Measurements from ENCODE around the gene CEP250.

- TF ChIP-seq, protein P1, sequence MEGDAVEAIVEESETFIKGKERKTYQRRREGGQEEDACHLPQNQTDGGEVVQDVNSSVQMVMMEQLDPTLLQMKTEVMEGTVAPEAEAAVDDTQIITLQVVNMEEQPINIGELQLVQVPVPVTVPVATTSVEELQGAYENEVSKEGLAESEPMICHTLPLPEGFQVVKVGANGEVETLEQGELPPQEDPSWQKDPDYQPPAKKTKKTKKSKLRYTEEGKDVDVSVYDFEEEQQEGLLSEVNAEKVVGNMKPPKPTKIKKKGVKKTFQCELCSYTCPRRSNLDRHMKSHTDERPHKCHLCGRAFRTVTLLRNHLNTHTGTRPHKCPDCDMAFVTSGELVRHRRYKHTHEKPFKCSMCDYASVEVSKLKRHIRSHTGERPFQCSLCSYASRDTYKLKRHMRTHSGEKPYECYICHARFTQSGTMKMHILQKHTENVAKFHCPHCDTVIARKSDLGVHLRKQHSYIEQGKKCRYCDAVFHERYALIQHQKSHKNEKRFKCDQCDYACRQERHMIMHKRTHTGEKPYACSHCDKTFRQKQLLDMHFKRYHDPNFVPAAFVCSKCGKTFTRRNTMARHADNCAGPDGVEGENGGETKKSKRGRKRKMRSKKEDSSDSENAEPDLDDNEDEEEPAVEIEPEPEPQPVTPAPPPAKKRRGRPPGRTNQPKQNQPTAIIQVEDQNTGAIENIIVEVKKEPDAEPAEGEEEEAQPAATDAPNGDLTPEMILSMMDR (conservative IDR thresholded peaks at IDR 0.05; ENCODE audit: low read depth, low read length), result no peak
- TF ChIP-seq EZH2 (IDR thresholded peaks at IDR 0.05; ENCODE audit: low read length, unreplicated experiment), result no peak
- no peak for TF ChIP-seq EZH2phosphoT487 (IDR thresholded peaks at IDR 0.05; ENCODE audit: borderline replicate concordance, low read length)
Measured at GRCh38 chr20:35506179-35506578, 50.8 kb downstream of the CEP250 start.
